Measurements from ENCODE around the gene RMDN2.

Gene RMDN2

DNA sequence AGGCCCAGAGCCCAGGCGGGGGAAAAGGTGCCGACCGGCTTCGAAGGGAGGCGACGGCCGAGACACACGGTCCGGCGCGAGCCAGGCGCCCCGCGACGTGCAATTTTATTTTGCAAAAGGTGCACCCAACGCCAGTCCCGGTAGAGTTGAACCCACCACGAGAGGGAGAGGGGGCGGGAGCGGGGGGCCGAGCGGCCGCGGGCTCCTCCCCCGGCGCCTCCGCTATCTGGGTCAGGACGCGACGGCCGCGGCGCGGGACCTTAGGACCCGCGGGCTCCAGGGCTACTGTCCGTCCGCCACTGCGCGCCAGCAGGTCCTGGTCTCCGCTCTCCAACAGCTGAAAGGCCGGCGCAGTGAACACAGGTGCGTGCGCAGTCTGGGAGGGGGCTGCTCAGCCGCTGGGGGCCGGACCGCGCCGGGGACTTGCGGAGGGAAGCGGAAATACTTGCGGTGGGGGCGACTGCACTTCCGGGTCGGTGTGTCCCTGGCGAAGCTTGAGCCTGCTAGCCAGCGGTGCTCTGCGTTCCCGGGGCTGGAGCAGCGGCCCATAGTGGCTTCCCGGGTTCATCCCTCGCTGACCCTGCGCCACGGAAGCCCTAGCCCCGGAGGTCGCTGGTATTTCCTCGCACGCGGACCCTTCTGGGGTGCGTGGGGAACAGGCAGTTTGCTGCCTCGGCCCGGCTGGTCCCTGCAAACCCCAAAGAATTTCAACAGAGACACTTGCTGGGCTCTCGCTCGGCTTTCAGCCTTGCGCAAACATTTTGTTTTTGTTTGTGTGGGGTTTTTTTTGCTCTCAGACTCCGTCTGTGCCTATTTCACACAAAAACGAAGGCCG is at the start of gene RMDN2:
TSS of gene RMDN2 (plus strand) at position 225 of the 835 bp plus-strand sequence. CDS start 3,991 bp downstream, outside the sequence.
- peak; percentile 62 to 66 for DNase-seq

DNA sequence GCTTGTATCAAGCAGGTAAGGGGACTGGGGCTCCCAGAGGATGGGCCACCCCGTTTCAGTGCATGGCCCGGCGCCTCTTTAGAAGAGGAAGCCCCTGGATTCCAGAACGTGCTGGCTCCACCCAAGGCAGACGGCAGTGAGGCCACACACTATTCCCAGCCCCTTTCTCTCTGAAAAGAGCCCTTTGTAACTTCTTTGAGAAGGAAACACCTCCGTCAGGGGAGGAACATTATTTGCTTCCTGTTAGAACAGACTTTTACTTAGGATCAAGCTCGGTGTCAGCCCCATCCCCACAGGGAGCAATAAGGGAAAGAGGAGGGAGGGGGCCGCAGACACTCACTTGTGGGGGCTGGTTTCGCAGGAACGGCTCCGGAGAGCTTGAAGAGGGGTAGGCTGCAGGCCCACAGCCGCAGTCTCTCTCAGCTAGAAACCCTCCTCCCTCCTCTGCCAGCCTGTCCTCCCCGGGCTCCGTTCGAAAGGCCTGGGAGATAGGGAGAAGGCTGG is 49.6 kb upstream of the RMDN2 start:
- DNase-seq: no peak

- DNase-seq: no peak
Observed at GRCh38 chr2:37876227-37876626, 48.9 kb upstream of the RMDN2 start.

- DNase-seq: no peak
Observed at GRCh38 chr2:37877457-37878315, 47.4 kb upstream of the RMDN2 start.

GRCh38 chr2:37878536-37878935 is 46.6 kb upstream of the RMDN2 start:
- no peak for DNase-seq

GRCh38 chr2:37880551-37880950 is 44.5 kb upstream of the RMDN2 start:
- DNase-seq: no peak

GRCh38 chr2:37881397-37881796 is 43.7 kb upstream of the RMDN2 start:
- no peak for DNase-seq

- no peak for DNase-seq
Observed at GRCh38 chr2:37882036-37882435, 43.1 kb upstream of the RMDN2 start.

DNA sequence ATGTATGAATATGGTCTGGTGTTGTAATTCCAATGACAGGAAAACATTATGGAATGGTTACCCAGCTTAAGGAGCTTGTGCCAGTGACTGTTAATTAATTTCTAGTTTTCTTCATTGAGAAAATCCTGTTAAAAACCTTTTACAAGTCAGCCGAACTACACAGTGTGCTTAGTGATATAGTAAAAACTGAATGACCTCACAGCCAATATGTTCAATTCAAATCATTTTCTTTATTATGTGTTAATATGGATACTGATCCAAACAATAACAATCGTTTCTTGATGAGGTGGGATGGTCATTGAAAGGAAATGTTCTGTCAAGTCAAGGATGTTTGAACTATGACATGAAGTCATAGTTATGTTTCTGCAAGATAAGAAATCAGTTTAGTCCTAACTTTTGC is 41.6 kb upstream of the RMDN2 start:
- DNase-seq: no peak

DNA sequence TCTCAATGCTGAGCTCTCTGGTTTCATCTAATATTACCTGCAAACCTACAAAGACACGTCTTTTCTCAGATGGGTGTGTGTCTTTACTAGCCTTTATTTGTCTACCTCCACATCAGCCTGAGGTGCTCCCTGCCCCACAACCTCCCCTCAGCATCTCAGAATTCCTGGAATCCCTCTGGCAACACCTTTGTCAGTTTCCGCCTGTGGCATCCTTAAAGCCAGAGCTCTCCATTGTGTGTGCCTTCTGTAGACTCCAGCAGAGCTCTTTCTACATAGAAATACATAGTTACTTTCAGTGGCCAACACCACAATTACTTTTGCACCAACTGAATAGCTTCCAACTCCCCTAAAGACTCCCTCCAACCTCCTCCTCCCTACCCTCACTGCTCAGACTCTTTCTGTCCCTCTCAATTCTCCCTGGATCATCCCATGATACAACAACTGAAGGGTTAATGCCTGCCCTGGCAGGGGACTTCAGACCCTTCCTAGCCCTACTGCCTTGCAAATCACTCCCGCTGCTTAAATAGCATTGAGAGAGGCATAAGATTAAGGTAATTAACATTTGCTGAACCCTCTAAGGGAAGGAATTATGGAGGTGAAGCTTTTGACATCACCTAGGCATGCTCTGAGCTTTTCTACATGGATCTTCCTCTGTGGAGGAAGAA is 39.6 kb upstream of the RMDN2 start:
- no peak for DNase-seq

GRCh38 chr2:37886745-37887144 is 38.3 kb upstream of the RMDN2 start:
- DNase-seq: no peak

- no peak for DNase-seq
Observed at GRCh38 chr2:37887286-37887685, 37.8 kb upstream of the RMDN2 start.

- DNase-seq: peak; percentile 59 to 61
Observed at GRCh38 chr2:37890893-37891495, 34.1 kb upstream of the RMDN2 start.

GRCh38 chr2:37891846-37892435 is 33.1 kb upstream of the RMDN2 start:
- DNase-seq: no peak

DNA sequence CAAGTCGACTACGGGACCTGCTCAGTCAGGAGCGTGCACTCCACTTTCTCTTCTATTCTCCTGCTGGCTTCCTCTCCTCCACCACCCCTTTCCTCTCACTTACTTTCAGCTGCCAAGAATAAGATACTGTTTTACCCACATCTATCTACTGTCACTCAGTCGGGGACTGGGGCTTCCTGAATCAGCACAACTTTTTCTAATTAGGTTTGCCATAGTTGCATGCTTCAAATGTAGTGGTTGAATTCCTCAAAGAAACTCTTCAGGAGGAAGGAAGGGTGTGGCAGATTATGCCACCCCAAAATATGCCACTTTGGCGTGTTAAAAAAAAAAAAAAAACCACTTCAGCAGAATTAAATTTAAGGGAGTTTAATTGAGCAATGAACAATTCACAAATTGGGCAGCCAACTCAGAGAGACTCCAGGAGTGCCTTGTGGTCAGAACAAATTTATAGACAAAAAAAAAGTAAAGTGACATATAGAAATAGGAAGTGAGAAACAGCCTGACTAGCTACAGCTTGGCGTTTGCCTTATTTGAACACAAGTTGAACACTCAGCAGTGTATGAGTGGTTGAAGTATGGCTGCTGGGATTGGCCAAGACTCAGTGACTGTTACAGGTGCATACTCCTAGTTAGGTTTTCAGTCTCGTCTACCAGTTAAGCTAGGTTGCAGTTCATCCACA is 32.5 kb upstream of the RMDN2 start:
- DNase-seq: no peak

DNA sequence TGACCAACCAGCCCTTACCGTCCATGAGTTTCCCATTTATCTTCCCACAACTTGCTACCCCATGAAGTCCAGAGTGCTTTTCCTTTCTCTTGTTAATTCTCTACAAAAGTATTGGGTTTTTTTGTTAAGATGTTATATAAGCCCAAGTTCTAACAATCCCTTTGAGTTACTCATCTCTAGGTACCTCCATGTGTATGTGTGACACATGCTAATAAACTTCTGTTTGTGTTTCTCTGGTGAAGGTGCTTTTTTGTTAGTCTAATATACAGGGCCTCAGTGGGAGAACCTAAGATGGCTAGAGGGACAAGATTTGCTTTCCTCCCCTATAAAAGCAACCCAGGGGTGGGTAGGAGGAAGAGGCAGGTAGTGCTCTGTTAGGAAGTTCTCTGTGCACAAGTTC is 31.8 kb upstream of the RMDN2 start:
- DNase-seq: no peak

- DNase-seq: no peak
Observed at GRCh38 chr2:37894047-37894446, 31.0 kb upstream of the RMDN2 start.

GRCh38 chr2:37894601-37895000 is 30.5 kb upstream of the RMDN2 start:
- no peak for DNase-seq

DNA sequence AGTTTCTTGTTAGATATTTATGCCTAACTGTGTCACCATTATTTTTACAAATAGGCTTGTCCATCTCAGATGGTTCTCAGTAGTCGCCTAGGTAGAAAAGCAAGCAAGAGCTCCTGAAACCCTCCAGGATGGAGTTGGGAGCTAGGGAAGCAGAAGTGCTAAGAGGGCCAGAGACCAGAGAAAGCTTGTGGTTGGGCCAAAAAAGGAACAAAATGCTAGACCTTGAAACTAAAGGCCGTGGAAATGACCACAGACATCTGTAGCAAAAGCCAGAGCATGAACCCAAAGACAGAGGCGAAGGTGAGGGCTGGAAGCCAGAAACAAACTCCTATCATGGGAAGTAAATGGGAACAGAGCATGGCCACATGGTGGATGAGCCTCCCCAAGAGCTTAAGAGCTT is 29.9 kb upstream of the RMDN2 start:
- DNase-seq: no peak

DNA sequence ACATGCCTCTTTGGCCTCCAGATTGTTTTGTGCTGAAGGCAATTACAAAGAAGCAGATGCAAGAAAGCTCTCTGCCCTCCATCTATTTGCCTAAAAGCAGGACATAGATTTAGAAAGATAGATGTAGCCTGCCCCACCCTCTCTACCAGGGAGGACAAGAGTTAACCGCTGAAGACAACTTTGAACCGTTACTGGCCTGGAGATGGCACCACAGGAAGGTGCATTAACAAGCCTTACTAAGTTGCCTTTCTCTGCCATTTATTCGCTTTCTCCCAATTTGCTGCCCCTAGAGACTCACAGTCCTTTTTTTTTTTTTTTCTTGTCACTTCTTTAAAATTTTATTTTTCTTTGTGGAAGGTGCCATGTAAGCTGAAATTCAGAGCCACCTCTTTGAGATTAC is 28.8 kb upstream of the RMDN2 start:
- no peak for DNase-seq

DNA sequence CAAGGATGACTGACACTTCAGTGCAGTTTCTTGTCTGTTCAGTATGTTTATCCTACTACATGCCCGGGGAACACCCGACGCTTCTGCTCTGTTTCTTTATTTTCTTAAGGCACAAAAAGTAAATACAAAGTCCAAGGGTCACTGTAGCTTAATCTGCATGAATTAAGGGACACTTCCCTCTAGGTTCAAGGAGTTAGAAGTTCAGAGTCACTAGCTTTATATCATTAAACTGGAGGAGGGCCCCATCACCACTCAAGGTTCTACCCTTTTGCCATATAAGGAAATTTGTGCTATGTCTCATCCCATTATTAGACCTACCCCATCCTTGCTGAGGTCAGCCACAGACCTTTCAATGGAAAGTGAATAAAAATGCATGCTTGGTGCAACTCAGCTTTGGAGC is 27.6 kb upstream of the RMDN2 start:
- DNase-seq: no peak

DNA sequence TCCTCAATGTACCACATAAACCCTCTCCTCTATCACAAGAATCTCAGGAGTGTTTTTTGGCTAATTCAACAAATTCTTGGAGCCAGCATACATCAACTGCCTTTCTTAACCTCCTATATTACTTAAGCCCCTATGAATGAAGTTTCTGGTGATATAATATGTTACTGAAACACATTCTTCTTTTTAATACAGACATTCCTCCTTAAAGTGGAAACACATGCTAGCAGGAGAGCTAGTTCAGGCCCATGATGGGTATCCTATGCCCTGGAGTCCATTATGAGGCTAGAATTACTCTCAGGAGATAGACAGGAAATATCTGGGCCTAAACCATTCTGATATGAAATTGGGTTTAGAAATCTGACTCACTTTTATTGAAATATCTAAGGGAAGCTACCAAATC is 26.6 kb upstream of the RMDN2 start:
- DNase-seq: no peak

All from activated CD4-positive, alpha-beta T cell treated with anti-CD3 and anti-CD28 coated beads, Interleukin-2, amount 50 U/mL, for 4 hours (primary cell).